ENCODE data around the gene KIF26A. TPM values are rescaled to one million over a fixed set of nuclear protein-coding genes. Genes with fewer than 3 reads are reported as not detected.

Gene KIF26A
- total RNA-seq, 2 experiments from 2014 or later, result 0.29 to 0.38 TPM

DNA sequence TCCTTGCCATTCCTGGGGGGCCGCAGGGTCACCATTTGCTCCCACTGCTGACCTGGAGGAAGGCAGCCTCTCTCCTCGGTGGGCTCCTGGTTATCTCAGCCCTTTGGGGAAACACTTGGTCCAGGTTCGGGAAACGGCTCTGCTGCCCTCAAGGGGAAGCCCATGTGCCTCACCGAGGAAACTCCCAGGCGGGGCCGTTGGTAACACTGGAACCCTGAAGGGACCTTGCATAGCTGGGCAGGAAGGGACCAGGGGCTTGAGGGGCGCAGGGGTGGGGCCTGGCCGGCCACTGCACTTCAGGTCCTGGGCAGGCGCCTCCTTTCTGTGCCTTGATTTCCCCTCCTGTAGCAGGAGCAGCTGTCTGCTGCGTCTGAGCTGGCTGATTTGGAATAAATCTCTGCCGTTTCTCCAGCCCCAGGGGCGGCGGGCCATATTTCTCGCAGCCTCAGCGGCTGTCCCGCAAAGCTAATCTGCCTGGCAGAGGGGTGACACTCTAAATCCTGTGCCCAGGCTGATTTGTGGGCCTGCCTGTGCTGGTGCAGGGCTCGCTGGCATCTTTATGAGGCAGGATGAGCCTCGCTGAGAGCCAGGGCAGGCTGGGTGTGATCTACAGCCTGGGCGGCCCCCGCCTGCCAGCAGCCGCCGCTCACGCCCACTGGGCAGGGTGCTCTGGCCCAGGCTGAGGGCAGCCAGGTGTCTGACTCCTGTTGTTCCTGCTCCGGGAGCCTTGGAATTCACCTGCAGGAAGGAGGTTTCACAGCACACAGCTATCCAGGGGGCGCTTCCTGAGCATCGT, 49.7 kb downstream of the KIF26A start:
- no peaks in the 10 kb centered on the region for H3K36me3 Mint-ChIP-seq
- H3K4me3 Mint-ChIP-seq, result no peak overlapping the region
- H3K9me3 Mint-ChIP-seq, result no peaks in the 10 kb centered on the region
- ChIA-PET POLR2A (no interaction called here), CTCF (no interaction called here)
- H3K4me1 Mint-ChIP-seq (ENCODE audit: low read depth), result no peaks in the 10 kb centered on the region
- H3K27me3 Mint-ChIP-seq, result peaks cover 3% of the 10 kb centered on the region
- no peak overlapping the region for H3K27ac Mint-ChIP-seq
- intact Hi-C loops (cut with micrococcal nuclease), result no loop called here
- DNase-seq, result no peak

- H3K27me3 Mint-ChIP-seq, result peaks cover 3% of the 10 kb centered on the region
- H3K4me1 Mint-ChIP-seq (ENCODE audit: low read depth), result no peaks in the 10 kb centered on the region
- POLR2A ChIA-PET, result no interaction called here
- H3K9me3 Mint-ChIP-seq, result no peaks in the 10 kb centered on the region
- H3K36me3 Mint-ChIP-seq, result no peaks in the 10 kb centered on the region
- intact Hi-C loops (cut with micrococcal nuclease), result no loop called here
- H3K4me3 Mint-ChIP-seq, result no peak overlapping the region
- CTCF ChIA-PET, result no interaction called here
- no peak for DNase-seq
- no peak overlapping the region for H3K27ac Mint-ChIP-seq
Observed at GRCh38 chr14:104188727-104189400, 50.5 kb downstream of the KIF26A start.

- no peaks in the 10 kb centered on the region for H3K36me3 Mint-ChIP-seq
- H3K4me3 Mint-ChIP-seq, result no peak overlapping the region
- DNase-seq, result no peak
- CTCF ChIA-PET, result no interaction called here
- H3K4me1 Mint-ChIP-seq (ENCODE audit: low read depth), result no peaks in the 10 kb centered on the region
- POLR2A ChIA-PET, result no interaction called here
- H3K27me3 Mint-ChIP-seq, result peaks cover 3% of the 10 kb centered on the region
- H3K9me3 Mint-ChIP-seq, result no peaks in the 10 kb centered on the region
- no peak overlapping the region for H3K27ac Mint-ChIP-seq
- intact Hi-C loops (cut with micrococcal nuclease), result no loop called here
Observed at GRCh38 chr14:104189629-104190335, 51.4 kb downstream of the KIF26A start.

- POLR2A ChIA-PET, result no interaction called here
- intact Hi-C loops (cut with micrococcal nuclease), result no loop called here
- no peaks in the 10 kb centered on the region for H3K4me1 Mint-ChIP-seq (ENCODE audit: low read depth)
- DNase-seq, result no peak
- no peak overlapping the region for H3K27ac Mint-ChIP-seq
- peaks cover 3% of the 10 kb centered on the region for H3K27me3 Mint-ChIP-seq
- no peaks in the 10 kb centered on the region for H3K9me3 Mint-ChIP-seq
- no peaks in the 10 kb centered on the region for H3K36me3 Mint-ChIP-seq
- CTCF ChIA-PET, result no interaction called here
- no peak overlapping the region for H3K4me3 Mint-ChIP-seq
Observed at GRCh38 chr14:104190396-104191000, 52.1 kb downstream of the KIF26A start.

GRCh38 chr14:104191409-104191997, 53.1 kb downstream of the KIF26A start:
- intact Hi-C loops (cut with micrococcal nuclease), result no loop called here
- peaks cover 3% of the 10 kb centered on the region for H3K27me3 Mint-ChIP-seq
- no peak overlapping the region for H3K4me3 Mint-ChIP-seq
- ChIA-PET POLR2A (no interaction called here), CTCF (no interaction called here)
- peaks cover 2% of the 10 kb centered on the region for H3K4me1 Mint-ChIP-seq (ENCODE audit: low read depth)
- no peak for DNase-seq
- no peak overlapping the region for H3K27ac Mint-ChIP-seq
- H3K9me3 Mint-ChIP-seq, result no peaks in the 10 kb centered on the region
- H3K36me3 Mint-ChIP-seq, result no peaks in the 10 kb centered on the region

- CTCF ChIA-PET, result no interaction called here
- H3K36me3 Mint-ChIP-seq, result no peaks in the 10 kb centered on the region
- H3K4me1 Mint-ChIP-seq (ENCODE audit: low read depth), result peaks cover 2% of the 10 kb centered on the region
- no peak for DNase-seq
- intact Hi-C loops (cut with micrococcal nuclease), result no loop called here
- no peak overlapping the region for H3K4me3 Mint-ChIP-seq
- H3K27me3 Mint-ChIP-seq, result peaks cover 3% of the 10 kb centered on the region
- H3K27ac Mint-ChIP-seq, result no peak overlapping the region
- POLR2A ChIA-PET, result no interaction called here
- H3K9me3 Mint-ChIP-seq, result no peaks in the 10 kb centered on the region
Observed at GRCh38 chr14:104192146-104192882, 53.9 kb downstream of the KIF26A start.

DNA sequence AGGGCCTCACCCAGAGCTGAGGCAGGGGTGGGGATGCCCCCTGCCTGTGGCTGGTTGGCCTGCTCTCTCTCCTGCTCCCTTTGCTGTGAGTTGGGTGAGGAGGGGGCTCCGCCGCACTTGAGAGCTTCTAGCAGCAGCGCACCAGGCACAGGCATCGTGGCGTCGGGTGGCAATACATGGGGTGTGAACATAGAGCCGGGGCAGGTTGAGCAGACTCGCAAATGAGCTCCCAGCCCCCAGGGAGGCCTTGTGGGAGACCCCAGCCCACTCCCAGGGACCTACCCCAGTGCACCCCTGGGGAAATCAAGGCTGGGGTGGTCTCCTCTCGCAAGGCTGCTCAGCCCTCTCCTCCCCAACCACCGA, 54.5 kb downstream of the KIF26A start:
- Mint-ChIP-seq H3K36me3 (no peaks in the 10 kb centered on the region), H3K27me3 (peaks cover 3% of the 10 kb centered on the region), H3K27ac (no peak overlapping the region), H3K4me1 (ENCODE audit: low read depth) (peaks cover 2% of the 10 kb centered on the region), H3K9me3 (no peaks in the 10 kb centered on the region), H3K4me3 (no peak overlapping the region)
- POLR2A ChIA-PET, result no interaction called here
- intact Hi-C loops (cut with micrococcal nuclease), result no loop called here
- no peak for DNase-seq
- CTCF ChIA-PET, result no interaction called here

DNA sequence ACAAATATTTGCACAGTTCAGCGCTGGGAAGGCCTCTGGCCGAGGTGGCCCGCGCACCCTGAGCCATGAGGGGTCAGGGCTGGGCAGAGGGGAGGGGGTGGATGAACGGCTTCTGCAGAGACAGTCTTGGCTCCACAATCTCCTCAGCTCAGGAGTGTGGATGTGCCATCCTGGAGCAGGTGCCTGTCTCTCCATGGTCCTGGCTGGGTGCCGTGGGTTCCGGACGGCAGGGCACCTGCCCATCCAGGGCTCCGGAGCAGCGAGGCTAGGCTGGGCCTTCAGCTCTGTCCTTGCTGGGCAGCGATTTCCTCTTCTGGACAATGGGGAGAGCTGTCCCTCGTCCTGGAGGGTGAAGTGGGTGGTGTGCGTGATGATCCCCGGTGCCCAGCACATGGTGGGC, 55.6 kb downstream of the KIF26A start:
- H3K9me3 Mint-ChIP-seq, result no peaks in the 10 kb centered on the region
- H3K36me3 Mint-ChIP-seq, result no peaks in the 10 kb centered on the region
- intact Hi-C loops (cut with micrococcal nuclease), result no loop called here
- peaks cover 4% of the 10 kb centered on the region for H3K27me3 Mint-ChIP-seq
- POLR2A ChIA-PET, result no interaction called here
- H3K4me1 Mint-ChIP-seq (ENCODE audit: low read depth), result peaks cover 2% of the 10 kb centered on the region
- DNase-seq, result no peak
- H3K27ac Mint-ChIP-seq, result no peak overlapping the region
- CTCF ChIA-PET, result interaction anchor here (0.5 kb wide), 1 partner anchor 256 kb away, joined by 3 read pairs; no protein-coding TSS in a partner anchor
- no peak overlapping the region for H3K4me3 Mint-ChIP-seq

DNA sequence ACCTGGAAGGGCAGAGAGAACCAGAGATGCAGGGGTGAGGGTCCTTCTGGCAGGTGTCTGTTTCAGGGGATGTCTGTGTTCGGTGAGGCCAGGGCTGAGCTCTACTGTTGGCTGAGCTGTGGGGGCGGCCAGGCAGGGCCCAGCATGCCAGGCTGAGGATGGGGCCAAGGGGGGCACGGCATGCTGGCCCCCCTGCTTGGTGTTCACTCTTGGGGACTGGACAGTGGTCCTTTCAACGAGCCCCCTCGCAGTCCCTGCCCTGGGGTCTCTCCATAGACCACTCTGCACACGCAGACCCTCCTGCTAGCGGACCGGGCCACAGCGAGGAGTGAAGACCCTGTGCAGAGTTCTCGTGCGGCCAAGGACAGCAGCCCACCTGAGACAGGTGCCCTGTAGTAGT, 56.3 kb downstream of the KIF26A start:
- peaks cover 4% of the 10 kb centered on the region for H3K27me3 Mint-ChIP-seq
- no peaks in the 10 kb centered on the region for H3K36me3 Mint-ChIP-seq
- H3K27ac Mint-ChIP-seq, result no peak overlapping the region
- no peak for DNase-seq
- no peaks in the 10 kb centered on the region for H3K9me3 Mint-ChIP-seq
- H3K4me3 Mint-ChIP-seq, result no peak overlapping the region
- H3K4me1 Mint-ChIP-seq (ENCODE audit: low read depth), result peaks cover 2% of the 10 kb centered on the region
- ChIA-PET POLR2A (no interaction called here), CTCF (no interaction called here)
- intact Hi-C loops (cut with micrococcal nuclease), result no loop called here

- Mint-ChIP-seq H3K4me1 (ENCODE audit: low read depth) (peaks cover 2% of the 10 kb centered on the region), H3K9me3 (no peaks in the 10 kb centered on the region), H3K27ac (no peak overlapping the region), H3K36me3 (no peaks in the 10 kb centered on the region), H3K4me3 (no peak overlapping the region), H3K27me3 (peaks cover 4% of the 10 kb centered on the region)
- POLR2A ChIA-PET, result no interaction called here
- intact Hi-C loops (cut with micrococcal nuclease), result no loop called here
- CTCF ChIA-PET, result no interaction called here
- DNase-seq, result no peak
Observed at GRCh38 chr14:104195361-104195760, 57.0 kb downstream of the KIF26A start.

GRCh38 chr14:104195878-104196277, 57.5 kb downstream of the KIF26A start:
- ChIA-PET POLR2A (no interaction called here), CTCF (no interaction called here)
- intact Hi-C loops (cut with micrococcal nuclease), result no loop called here
- Mint-ChIP-seq H3K36me3 (no peaks in the 10 kb centered on the region), H3K9me3 (no peaks in the 10 kb centered on the region), H3K4me3 (no peak overlapping the region), H3K27me3 (peaks cover 4% of the 10 kb centered on the region), H3K27ac (no peak overlapping the region), H3K4me1 (ENCODE audit: low read depth) (peaks cover 2% of the 10 kb centered on the region)
- no peak for DNase-seq
